Effector memory CD8-positive, alpha-beta T cell (primary cell): Measurements from ENCODE around the gene AGAP1.
A peak's percentile ranks its signal among the peaks of the same experiment; 100 is the strongest.

Experiments used
- ATAC-seq: fragments of 150-1000 bp; cut with Tn5 transposase; replicated peaks from 2 replicates; pipeline ENCODE4 v1.10.0; 2021; ENCODE audit warnings: mild to moderate bottlenecking, moderate library complexity
- DNase-seq, 3 experiments: peaks; one replicate each; pipeline ENCODE4 v3.0.0; 2021
- H3K27ac Mint-ChIP-seq, 2 donors: one replicate each; pipeline ENCODE4 v1.8.0; 2022; ENCODE audit warnings: mild to moderate bottlenecking in 2 of 2, mixed read lengths in 2 of 2, moderate library complexity in 2 of 2
- H3K27me3 Mint-ChIP-seq, 2 donors: one replicate each; pipeline ENCODE4 v1.8.0; 2022; ENCODE audit warnings: mixed read lengths in 2 of 2
- H3K36me3 Mint-ChIP-seq: one replicate; pipeline ENCODE4 v1.8.0; 2022; ENCODE audit warnings: mild to moderate bottlenecking, moderate library complexity, mixed read lengths; ENCODE audit not compliant: insufficient read depth
- H3K4me1 Mint-ChIP-seq, 2 donors: one replicate each; pipeline ENCODE4 v1.8.0; 2022; ENCODE audit warnings: low read depth in 2 of 2, mixed read lengths in 2 of 2
- H3K4me3 Mint-ChIP-seq, 2 donors: one replicate each; pipeline ENCODE4 v1.8.0; 2022; ENCODE audit warnings: mild to moderate bottlenecking in 2 of 2, mixed read lengths in 2 of 2, moderate library complexity in 2 of 2
- H3K9me3 Mint-ChIP-seq, 2 donors: one replicate each; pipeline ENCODE4 v1.8.0; 2022; ENCODE audit warnings: mixed read lengths in 2 of 2

AGAP1 gene

DNA sequence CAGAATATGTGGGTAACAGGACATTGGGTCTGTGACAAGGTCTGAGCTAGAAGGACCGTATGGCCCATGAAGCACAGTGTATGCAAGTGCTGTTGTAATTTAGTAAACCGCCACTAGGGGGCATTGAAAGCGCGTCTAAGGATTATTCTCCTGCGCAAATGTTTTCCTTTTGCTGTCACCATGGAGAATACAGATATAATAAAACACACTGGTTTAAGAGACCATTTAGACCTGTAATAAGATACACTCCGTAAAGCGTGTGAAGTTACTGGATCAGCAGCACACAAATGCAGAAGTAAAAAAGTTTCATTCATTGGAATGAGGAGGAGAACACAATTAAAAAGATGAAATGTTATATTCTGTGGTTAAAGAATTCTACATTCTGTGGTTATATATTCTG lies 272.4 kb downstream of the AGAP1 start:
- peak; percentile 48 to 53 (median 51) for DNase-seq
- ATAC-seq, result peak; percentile 74

DNA sequence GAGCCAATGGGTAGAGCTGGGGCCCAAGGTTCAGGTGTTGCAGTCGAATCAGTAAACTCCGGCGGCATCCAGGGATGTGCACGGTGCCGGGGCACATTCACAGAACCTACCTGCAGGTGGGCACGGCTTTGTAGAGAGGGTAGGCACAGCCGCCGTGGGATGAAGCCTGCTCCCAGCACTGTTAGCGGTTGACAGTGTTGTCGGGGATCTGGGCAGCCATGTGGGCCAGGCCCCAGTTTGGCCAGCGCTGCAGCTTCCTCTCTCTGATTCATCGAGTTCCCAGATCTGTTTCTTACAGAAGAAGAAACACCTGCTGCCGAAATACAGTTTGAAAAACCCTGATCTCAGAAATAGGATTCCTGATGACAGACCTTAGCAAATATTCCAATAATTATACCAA lies 274.8 kb downstream of the AGAP1 start:
- no peak overlapping the region for H3K4me3 Mint-ChIP-seq
- peaks cover 0 to 2% of the 10 kb centered on the region in 2 donors for H3K4me1 Mint-ChIP-seq
- H3K27ac Mint-ChIP-seq, result no peak overlapping the region
- no peaks in the 10 kb centered on the region for H3K27me3 Mint-ChIP-seq
- H3K9me3 Mint-ChIP-seq, result no peaks in the 10 kb centered on the region
- no peak for DNase-seq
- peaks cover 8% of the 10 kb centered on the region for H3K36me3 Mint-ChIP-seq
- no peak for ATAC-seq

More for the DNA sequence above, 272.4 kb downstream of the AGAP1 start:
- Mint-ChIP-seq H3K27ac (no peak overlapping the region), H3K36me3 (peaks cover 17% of the 10 kb centered on the region), H3K4me3 (no peak overlapping the region), H3K4me1 (peaks cover 0 to 2% of the 10 kb centered on the region in 2 donors), H3K27me3 (no peaks in the 10 kb centered on the region), H3K9me3 (no peaks in the 10 kb centered on the region)

DNA sequence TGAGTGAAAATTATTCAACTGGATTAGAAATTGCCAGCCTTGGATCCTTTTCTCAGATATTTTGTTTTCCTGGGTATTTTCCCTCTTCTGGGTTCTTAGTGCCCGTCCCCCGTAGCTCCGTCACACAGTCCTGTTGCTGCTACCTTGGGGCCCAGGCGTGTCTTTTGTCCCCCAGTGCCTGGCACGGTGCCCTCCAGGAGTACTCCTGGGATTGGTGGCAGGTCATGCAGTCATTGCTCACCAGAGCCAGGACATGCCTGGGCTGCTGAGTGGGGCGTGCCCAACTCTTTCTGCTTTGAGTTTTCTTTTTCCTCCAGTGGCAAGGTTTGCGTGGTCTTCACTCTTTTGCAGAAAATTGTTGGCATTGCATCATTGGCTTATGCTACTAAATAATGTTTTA lies 275.2 kb downstream of the AGAP1 start:
- no peak overlapping the region for H3K4me3 Mint-ChIP-seq
- H3K4me1 Mint-ChIP-seq, result peaks cover 0 to 2% of the 10 kb centered on the region in 2 donors
- H3K27me3 Mint-ChIP-seq, result no peaks in the 10 kb centered on the region
- H3K9me3 Mint-ChIP-seq, result no peaks in the 10 kb centered on the region
- no peak overlapping the region for H3K27ac Mint-ChIP-seq
- ATAC-seq (no peak), DNase-seq (no peak)
- peaks cover 8% of the 10 kb centered on the region for H3K36me3 Mint-ChIP-seq

DNA sequence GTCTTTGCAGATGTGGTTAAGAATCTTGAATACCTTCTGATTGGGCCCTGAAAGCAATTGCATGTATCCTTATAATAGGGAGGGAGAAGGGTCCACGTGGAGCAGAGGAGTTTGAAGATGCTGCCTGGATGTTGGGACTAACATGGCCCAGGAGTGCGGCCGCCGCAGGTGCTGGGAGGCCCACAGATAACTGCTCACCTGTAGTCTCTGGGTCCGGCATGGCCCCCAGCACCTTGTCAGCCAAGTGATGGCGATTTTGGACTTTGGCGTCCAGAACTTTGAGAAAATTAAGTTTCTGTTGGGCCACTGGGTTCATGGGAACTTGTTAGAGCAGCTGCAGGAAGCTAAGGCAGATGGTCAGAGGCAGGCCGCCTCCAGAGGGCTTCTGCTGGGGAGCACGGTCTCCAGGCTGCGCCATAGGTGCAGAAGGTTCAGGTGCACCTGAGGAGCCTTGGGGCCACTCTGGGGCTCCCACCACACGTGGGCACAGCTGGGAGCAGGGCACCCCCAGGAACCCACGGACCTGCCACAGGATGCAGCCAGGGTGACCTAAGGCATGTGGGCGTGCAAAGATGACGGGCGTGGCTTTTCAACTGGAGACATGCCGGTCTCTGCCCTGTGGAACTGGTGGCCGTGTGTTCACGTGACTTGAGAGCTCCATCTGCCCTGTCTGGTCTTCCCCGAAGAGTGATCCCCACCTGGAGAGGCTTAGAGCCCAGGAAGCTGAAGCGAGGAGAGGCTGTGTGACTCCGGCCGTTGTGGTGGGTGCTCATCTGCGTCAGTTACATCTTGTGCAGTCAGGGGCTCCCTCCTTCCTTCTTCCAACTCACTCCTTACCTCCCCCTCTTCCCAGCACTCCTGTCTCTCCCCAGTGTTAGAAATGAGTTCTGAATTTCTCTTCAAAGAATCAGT lies 277.3 kb downstream of the AGAP1 start:
- Mint-ChIP-seq H3K36me3 (peaks cover 11% of the 10 kb centered on the region), H3K4me3 (no peak overlapping the region), H3K27ac (no peak overlapping the region), H3K4me1 (peaks cover 0 to 2% of the 10 kb centered on the region in 2 donors), H3K9me3 (no peaks in the 10 kb centered on the region), H3K27me3 (no peaks in the 10 kb centered on the region)
- no peak for ATAC-seq
- DNase-seq, result no peak

DNA sequence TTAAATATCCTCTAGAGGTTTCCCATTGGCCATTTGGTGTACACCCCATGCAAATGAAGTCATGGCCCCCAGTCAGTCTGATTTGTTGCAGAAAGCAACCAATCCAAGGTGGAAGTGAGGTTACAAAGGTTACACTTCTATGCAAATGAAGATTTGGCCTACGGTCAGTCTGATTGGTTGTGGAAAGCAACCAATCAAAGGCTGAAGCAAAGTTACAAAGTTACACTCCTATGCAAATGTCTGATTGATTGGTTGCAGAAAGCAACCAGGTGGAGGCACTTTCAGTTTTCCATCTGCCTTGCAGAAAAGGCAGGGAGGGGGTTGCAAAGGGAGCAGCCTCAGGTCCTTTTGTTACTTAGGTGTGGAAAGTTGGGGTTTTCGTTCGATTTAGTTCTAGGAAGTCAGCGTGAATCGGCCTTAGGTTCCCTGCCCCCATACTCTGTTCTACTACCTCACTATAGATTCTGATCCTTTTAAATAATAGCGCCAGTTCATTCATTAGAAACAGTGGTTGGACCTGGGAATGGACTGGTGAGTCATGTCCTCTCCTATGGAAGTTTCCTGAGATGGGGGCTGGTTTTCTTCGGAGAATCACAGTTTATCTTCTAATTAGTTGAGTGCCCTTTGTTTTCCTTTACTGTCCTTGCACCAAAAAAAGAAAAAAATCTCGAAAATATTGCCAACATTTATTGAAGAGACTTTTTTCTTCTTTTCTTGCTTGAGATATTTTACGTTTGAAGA lies 279.5 kb downstream of the AGAP1 start:
- no peaks in the 10 kb centered on the region for H3K27me3 Mint-ChIP-seq
- H3K9me3 Mint-ChIP-seq, result no peaks in the 10 kb centered on the region
- no peak overlapping the region for H3K4me3 Mint-ChIP-seq
- no peak overlapping the region for H3K27ac Mint-ChIP-seq
- ATAC-seq (no peak), DNase-seq (no peak)
- peaks cover 0 to under 1% of the 10 kb centered on the region in 2 donors for H3K4me1 Mint-ChIP-seq
- peaks cover 13% of the 10 kb centered on the region for H3K36me3 Mint-ChIP-seq

DNA sequence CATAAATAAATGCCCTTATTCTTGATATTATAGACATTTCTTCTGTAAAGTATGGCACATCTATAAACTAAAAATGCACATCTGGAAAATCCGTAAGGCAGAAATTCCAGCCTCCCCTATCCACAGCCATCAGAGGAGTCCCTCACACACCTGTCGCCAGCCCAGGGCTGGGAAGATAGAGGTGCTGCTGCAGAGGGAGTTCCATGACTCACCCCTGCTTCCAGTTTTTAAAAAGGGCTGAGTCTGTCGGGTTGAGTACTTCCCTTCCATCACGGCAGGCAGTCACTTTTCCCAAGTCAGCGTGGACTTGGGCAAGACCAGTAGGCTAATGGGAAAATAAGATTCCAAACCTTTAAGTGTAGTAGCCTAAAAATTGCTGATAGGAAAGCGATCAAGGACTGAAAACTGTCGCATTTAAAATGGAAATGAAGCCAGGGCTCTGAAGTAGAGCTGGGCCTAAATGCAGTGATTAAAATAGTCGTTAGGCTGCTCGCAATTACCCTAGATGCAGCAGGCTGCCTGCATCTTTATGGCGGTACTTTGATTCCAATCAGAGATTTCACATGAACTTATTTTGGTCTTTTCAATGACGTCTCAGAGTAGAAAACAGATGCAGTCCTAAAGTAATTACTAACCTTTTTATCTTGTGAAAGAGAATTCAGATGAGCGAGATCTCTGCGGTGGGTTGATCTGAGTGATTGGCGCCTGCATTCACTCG lies 280.5 kb downstream of the AGAP1 start:
- peaks cover 0 to 4% of the 10 kb centered on the region in 2 donors for H3K4me1 Mint-ChIP-seq
- no peak overlapping the region for H3K4me3 Mint-ChIP-seq
- peaks cover 13% of the 10 kb centered on the region for H3K36me3 Mint-ChIP-seq
- no peak overlapping the region for H3K27ac Mint-ChIP-seq
- no peak for DNase-seq
- H3K27me3 Mint-ChIP-seq, result no peaks in the 10 kb centered on the region
- no peaks in the 10 kb centered on the region for H3K9me3 Mint-ChIP-seq
- ATAC-seq, result no peak

DNA sequence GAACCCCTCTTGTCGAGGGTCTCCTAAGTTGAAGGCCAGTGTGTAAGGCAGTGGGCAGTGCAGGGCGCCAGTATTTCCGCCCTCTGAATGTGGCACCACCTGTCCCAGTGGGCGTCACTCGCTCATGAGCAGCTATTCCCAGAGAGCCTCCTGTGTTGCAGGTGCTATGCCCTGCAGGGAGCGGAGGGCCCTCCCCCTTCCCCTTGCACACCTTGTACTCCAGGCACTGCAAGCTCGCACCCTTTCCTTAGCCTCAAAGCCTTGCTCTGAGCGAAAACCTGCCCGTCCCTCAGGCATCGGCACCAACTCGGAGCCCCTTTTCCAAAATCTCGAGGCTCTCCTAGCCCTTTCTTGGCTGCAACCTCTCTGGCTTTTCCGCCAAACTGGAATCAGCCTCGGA lies 282.7 kb downstream of the AGAP1 start:
- Mint-ChIP-seq H3K27me3 (no peaks in the 10 kb centered on the region), H3K4me1 (peaks cover 0 to 5% of the 10 kb centered on the region in 2 donors), H3K4me3 (no peak overlapping the region), H3K27ac (no peak overlapping the region), H3K9me3 (no peaks in the 10 kb centered on the region), H3K36me3 (peaks cover 6% of the 10 kb centered on the region)
- no peak for ATAC-seq
- DNase-seq, result no peak

DNA sequence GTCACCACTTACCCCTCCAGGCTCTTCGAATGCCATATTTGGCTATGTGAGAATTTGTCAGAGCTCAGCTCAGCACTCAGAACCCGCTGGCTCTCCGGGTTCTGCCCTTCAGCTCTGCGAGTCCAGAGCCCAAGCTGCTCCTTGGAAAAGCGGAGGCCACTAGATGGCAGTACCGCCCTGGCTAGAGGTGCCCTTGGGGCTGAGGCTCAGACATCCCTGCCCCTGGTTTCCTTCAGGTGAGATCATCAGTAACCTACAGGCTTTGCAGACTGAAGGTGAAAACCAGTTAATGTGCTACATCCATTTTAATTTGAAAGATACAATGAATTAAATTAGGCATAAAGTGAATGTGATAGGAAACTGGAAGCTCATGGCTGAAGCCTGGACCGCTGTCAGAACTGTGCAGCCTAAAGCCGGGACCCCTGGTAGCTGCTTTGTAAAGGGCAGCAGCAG lies 285.6 kb downstream of the AGAP1 start:
- H3K27ac Mint-ChIP-seq, result peak overlapping the region in 1 of 2 donors; percentile 41

DNA sequence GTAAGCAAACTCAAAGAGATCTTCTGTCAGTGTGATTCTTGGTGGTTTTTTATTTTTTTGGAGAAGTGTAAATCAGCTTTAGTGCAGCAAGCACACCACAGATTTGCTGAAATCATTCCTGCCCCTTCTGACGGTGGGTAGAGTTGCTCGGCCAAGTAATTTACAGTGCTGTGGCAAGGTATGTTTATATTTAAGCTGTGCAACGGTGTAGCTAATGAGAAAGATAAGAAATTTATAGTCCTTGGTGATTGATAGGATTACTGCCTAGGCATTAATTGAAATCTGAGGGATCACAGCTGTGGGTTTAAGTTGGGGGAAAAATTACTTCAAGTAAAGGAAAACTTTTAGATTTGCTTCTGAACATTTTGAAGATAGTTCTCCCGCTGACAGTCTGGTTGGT lies 286.6 kb downstream of the AGAP1 start:
- Mint-ChIP-seq H3K36me3 (peaks cover 3% of the 10 kb centered on the region), H3K27ac (no peak overlapping the region), H3K9me3 (no peaks in the 10 kb centered on the region), H3K27me3 (no peaks in the 10 kb centered on the region), H3K4me1 (peaks cover 0 to 7% of the 10 kb centered on the region in 2 donors), H3K4me3 (no peak overlapping the region)
- no peak for DNase-seq
- ATAC-seq, result no peak

More for the DNA sequence above, 285.6 kb downstream of the AGAP1 start:
- Mint-ChIP-seq H3K36me3 (peaks cover 3% of the 10 kb centered on the region), H3K4me3 (no peak overlapping the region), H3K27me3 (no peaks in the 10 kb centered on the region), H3K4me1 (peaks cover 0 to 7% of the 10 kb centered on the region in 2 donors), H3K9me3 (no peaks in the 10 kb centered on the region)
- peak; percentile 34 to 43 (median 36) for DNase-seq
- ATAC-seq, result peak; percentile 65

DNA sequence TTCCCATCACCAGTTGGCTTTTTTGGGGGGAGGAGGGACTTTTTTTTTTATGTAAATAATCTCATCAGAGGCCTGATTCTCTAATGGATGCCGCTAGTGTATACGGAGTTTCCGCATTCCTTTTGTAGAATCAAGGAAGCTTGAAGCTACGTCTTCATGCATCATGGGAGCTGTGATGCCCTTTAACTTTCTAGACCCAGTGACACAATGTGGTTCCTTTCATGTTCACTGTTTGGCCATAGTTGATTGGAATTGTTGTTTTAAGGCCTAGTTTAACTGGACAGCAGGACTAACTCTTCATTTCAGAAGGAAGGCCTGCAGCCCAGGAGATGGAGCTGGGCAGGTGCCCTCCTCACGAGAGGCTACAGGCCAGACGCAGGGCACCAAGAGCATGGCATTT lies 287.9 kb downstream of the AGAP1 start:
- Mint-ChIP-seq H3K9me3 (no peaks in the 10 kb centered on the region), H3K36me3 (no peaks in the 10 kb centered on the region), H3K4me1 (peaks cover 0 to 7% of the 10 kb centered on the region in 2 donors), H3K4me3 (no peak overlapping the region), H3K27me3 (no peaks in the 10 kb centered on the region), H3K27ac (no peak overlapping the region)
- ATAC-seq (no peak), DNase-seq (no peak)

DNA sequence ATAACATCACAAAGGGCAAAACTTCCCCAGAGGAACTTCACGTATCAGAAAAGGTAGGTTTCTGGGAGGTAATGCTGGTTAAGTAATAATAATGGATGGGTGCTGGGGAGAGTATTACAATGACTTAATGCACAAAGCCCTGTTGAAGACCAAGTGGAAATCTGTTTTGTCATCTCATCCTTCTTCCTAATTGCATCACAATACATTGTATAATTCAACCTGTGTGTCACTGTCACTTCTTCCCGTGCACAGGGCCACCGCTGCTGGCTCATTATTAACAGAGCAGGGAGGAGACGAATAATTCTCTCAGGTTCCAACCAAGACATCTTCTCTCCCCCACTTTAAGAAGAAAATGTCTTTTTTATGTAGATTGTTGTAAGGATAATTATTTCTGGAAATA lies 290.9 kb downstream of the AGAP1 start:
- no peaks in the 10 kb centered on the region for H3K27me3 Mint-ChIP-seq
- H3K4me3 Mint-ChIP-seq, result no peak overlapping the region
- no peak for DNase-seq
- peaks cover 0 to 10% of the 10 kb centered on the region in 2 donors for H3K4me1 Mint-ChIP-seq
- no peaks in the 10 kb centered on the region for H3K9me3 Mint-ChIP-seq
- no peak overlapping the region for H3K27ac Mint-ChIP-seq
- ATAC-seq, result no peak
- peaks cover 4% of the 10 kb centered on the region for H3K36me3 Mint-ChIP-seq

DNA sequence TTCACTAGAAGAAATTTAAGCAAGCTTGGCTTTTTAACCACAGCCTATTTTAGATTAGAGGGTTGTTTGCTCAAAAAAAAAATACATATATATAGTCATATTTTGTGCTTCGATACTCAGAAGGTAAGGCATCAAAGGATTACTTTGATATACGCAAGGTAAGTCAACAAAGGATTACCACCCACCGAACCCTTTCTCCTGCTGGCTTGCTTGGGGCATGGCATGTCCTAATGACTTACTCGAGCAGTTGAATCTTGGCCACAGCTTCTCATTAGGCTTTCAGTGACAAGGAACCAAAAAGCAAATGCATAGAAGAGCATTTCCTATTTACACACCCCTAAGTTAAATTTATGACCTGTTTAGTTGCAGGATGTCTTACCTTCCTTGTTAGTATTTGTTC lies 295.7 kb downstream of the AGAP1 start:
- Mint-ChIP-seq H3K27me3 (peaks cover 0 to 9% of the 10 kb centered on the region in 2 donors), H3K27ac (no peak overlapping the region), H3K36me3 (peaks cover 4% of the 10 kb centered on the region), H3K4me3 (no peak overlapping the region), H3K4me1 (peaks cover 4 to 16% of the 10 kb centered on the region in 2 donors), H3K9me3 (no peaks in the 10 kb centered on the region)
- no peak for DNase-seq
- ATAC-seq, result no peak

DNA sequence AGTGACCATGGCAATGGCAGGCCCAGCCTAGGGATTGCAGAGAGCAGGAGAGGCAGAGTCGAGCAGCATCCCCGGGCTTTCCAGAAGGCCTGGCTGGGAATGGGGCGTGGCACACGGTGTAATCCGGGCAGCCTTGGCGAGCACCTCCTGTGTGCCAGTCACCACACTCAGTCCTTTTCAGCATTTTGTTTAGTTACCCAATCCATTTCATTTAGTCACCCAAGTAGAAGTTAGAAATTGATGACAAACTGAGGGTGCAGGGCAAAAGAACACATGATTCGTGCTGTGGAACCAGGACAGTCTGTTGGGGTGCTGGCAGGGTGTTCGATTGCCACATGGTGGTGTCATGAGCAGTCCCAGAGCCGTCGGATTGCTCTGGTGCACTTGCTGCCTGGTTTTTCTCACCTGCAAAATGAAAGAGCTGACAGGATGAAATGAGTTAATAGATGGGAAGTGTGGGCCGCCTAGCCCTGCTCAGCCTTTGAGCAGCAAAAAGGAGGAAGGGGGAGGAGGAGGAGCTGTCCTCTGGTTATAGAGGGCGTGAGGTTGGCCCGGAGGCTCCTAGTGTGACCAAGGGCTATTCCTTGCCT lies 299.4 kb downstream of the AGAP1 start:
- peak overlapping the region; percentile 47 to 83 for H3K27ac Mint-ChIP-seq
- ATAC-seq, result no peak

More for the DNA sequence above, 299.4 kb downstream of the AGAP1 start:
- H3K4me3 Mint-ChIP-seq, result no peak overlapping the region
- DNase-seq, result no peak
- H3K4me1 Mint-ChIP-seq, result peaks cover 4 to 7% of the 10 kb centered on the region in 2 donors
- peaks cover 0 to 9% of the 10 kb centered on the region in 2 donors for H3K27me3 Mint-ChIP-seq
- peaks cover 10% of the 10 kb centered on the region for H3K36me3 Mint-ChIP-seq
- no peaks in the 10 kb centered on the region for H3K9me3 Mint-ChIP-seq
